Measurements from ENCODE around the gene KIF7.

DNA sequence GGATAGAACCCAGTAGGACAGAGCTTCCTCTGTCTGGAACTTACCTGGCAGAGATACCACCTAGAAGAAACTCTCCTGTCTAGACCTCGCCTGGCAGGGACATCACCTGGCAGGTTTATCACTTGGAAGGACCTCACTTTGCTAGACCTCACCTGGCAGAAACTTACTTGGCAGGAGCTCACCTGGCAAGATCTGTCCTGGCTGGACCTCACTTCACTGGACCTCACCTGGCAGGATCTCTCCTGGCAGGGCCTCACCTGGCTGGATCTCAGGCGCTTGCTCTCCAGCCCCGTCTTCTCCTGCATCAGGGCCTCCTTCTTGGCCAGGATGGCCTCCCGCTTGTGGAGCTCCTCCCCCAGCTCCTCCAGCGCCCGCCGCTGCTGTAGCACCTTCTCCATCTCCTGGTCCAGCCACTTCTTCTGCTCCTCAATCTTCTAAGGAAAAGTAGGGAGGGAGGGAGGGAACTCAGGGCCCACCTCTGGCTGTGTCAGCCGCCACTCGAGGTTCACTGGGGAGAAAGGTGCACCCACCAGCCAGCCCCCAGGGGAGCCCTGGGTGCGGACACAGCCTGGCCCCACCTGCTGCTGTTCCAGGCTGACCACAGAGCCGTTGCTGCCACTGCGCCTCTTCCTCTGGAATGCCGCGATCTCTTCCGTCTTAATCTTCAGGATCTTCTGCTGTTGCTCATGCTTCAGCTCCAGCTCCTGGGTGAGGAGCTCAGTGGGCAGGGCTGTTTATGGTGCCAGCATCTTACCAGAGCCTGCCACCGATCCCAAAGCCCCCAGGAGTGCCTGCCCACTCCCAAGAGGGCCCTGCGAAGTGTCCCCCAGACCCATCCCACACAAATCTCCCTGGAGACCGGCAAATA is 22.5 kb downstream of the KIF7 start:
- TF ChIP-seq CTCF (IDR thresholded peaks at IDR 0.05; ENCODE audit: borderline replicate concordance, extremely low read depth, low read length, poor library complexity, severe bottlenecking): no peak
- no peak for TF ChIP-seq EZH2 (IDR thresholded peaks at IDR 0.05; ENCODE audit: borderline replicate concordance, low read depth, low read length, severe bottlenecking)

All from DND-41 (cell line).